Lower lobe of right lung (tissue), 2 donors: ENCODE results near the gene STOML2. TPM values are rescaled to one million over a fixed set of nuclear protein-coding genes. Genes with fewer than 3 reads are reported as not detected.
A peak's percentile ranks its signal among the peaks of the same experiment; 100 is the strongest.
"Not testable (repeated sequence)": the region's sequence is repeated elsewhere in the genome, so short reads cannot be mapped to it uniquely, and the experiment has no call there.

Experiments used
- ATAC-seq, 2 donors: fragments of 200-7000 bp; cut with Tn5 transposase; one replicate each; pipeline ENCODE4 v1.9.1; 2020 to 2022; ENCODE audit warnings: mild to moderate bottlenecking in 2 of 2, moderate library complexity in 2 of 2
- DNase-seq: peaks from one replicate; pipeline ENCODE4 v3.0.0-alpha.2; 2020
- H3K27ac ChIP-seq: fragments of 200-600 bp; one replicate; pipeline ENCODE4 v1.8.0; 2022
- H3K27me3 ChIP-seq: fragments of 200-600 bp; one replicate; pipeline ENCODE4 v1.8.0; 2022; ENCODE audit warnings: low read depth
- H3K36me3 ChIP-seq: fragments of 200-600 bp; one replicate; pipeline ENCODE4 v1.8.0; 2022; ENCODE audit warnings: mild to moderate bottlenecking
- H3K4me1 ChIP-seq: fragments of 200-600 bp; one replicate; pipeline ENCODE4 v1.8.0; 2022
- H3K4me3 ChIP-seq: fragments of 200-600 bp; one replicate; pipeline ENCODE4 v1.8.0; 2022; ENCODE audit warnings: mild to moderate bottlenecking
- H3K9me3 ChIP-seq: fragments of 200-600 bp; one replicate; pipeline ENCODE4 v1.8.0; 2022
- intact Hi-C: fragments of 100-400 bp; cut with DNase I; formaldehyde crosslinking; loops from one replicate; pipeline ENCODE4 v1.11.0; 2022
- long read RNA-seq: library from polyadenylated mRNA; unstranded; transcript quantifications from one replicate; pipeline ENCODE4 v2.0.0, GENCODE V29; 2021
- total RNA-seq: library from RNA; stranded (reverse); fragmentation: NEBNext Ultra II Directional; extraction: Animal tissue kit (Norgen Biotek cat#: 25700); gene quantifications from one replicate; pipeline ENCODE4 v1.2.1, GENCODE V29; 2021
- TF ChIP-seq, protein P1 (sequence below): fragments of 200-600 bp; IDR thresholded peaks from one replicate; pipeline ENCODE4 v1.8.0; 2022; ENCODE audit warnings: antibody characterized with exemption, mild to moderate bottlenecking
- donor health status: DM: no; HTN: yes; CAD: no; lungs with severe emphysema.

The STOML2 gene, protein sequence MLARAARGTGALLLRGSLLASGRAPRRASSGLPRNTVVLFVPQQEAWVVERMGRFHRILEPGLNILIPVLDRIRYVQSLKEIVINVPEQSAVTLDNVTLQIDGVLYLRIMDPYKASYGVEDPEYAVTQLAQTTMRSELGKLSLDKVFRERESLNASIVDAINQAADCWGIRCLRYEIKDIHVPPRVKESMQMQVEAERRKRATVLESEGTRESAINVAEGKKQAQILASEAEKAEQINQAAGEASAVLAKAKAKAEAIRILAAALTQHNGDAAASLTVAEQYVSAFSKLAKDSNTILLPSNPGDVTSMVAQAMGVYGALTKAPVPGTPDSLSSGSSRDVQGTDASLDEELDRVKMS
- 59.0 TPM for total RNA-seq
- long read RNA-seq, transcript STOML2-201 (10 exons, 1,278 nt) = major isoform, 96 of 108 reads
- long read RNA-seq, partial matches to known transcripts = 7 of 108 reads
- long read RNA-seq, other reads (novel, unspliced or antisense) = 5 of 108 reads

GRCh38 chr9:35102769-35103659 lies at the start of gene STOML2:
STOML2 (minus strand) TSS chr9:35103131; CDS start chr9:35103094, 37 bp downstream.
- TF ChIP-seq, protein P1, sequence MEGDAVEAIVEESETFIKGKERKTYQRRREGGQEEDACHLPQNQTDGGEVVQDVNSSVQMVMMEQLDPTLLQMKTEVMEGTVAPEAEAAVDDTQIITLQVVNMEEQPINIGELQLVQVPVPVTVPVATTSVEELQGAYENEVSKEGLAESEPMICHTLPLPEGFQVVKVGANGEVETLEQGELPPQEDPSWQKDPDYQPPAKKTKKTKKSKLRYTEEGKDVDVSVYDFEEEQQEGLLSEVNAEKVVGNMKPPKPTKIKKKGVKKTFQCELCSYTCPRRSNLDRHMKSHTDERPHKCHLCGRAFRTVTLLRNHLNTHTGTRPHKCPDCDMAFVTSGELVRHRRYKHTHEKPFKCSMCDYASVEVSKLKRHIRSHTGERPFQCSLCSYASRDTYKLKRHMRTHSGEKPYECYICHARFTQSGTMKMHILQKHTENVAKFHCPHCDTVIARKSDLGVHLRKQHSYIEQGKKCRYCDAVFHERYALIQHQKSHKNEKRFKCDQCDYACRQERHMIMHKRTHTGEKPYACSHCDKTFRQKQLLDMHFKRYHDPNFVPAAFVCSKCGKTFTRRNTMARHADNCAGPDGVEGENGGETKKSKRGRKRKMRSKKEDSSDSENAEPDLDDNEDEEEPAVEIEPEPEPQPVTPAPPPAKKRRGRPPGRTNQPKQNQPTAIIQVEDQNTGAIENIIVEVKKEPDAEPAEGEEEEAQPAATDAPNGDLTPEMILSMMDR = no peak
- H3K27ac ChIP-seq = peak within 1 kb of the TSS; percentile 84
- peaks cover 18% of the 10 kb centered on the region for H3K4me1 ChIP-seq
- intact Hi-C loops = no loop called here
- peak; percentile 96 for DNase-seq
- peaks cover 61% of the 10 kb centered on the region for H3K36me3 ChIP-seq
- no peaks in the 10 kb centered on the region for H3K27me3 ChIP-seq
- peak; percentile 97 to 99 for ATAC-seq
- H3K4me3 ChIP-seq = peak within 1 kb of the TSS; percentile 71
- no peaks in the 10 kb centered on the region for H3K9me3 ChIP-seq

DNA sequence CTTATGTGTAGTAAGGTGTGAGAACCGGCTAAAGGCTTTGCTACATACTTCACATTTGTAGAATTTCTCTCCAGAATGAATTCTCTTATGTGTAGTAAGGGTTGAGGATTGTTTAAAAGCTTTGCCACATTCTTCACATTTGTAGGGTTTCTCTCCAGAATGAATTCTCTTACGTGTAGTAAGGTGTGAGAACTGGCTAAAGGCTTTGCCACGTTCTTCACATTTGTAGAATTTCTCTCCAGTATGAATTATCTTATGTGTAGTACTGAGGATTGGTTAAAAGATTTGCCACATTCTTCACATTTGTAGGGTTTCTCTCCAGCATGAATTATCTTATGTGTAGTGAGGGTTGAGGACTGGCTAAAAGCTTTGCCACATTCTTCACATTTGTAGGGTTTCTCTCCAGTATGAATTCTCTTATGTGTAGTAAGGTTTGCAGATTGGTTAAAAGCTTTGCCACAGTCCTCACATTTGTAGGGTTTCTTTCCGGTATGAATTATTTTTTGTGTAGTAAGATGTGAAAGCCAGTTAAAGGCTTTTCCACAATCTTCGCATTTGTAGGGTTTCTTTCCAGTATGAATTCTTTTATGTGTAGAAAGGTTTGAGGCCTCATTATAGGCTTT lies 45.1 kb upstream of the STOML2 start:
- ATAC-seq, H3K36me3 ChIP-seq, H3K27me3 ChIP-seq, DNase-seq, H3K4me3 ChIP-seq, H3K4me1 ChIP-seq, H3K27ac ChIP-seq, intact Hi-C loops: not testable (repeated sequence)
- peaks cover 32% of the 10 kb centered on the region for H3K9me3 ChIP-seq

DNA sequence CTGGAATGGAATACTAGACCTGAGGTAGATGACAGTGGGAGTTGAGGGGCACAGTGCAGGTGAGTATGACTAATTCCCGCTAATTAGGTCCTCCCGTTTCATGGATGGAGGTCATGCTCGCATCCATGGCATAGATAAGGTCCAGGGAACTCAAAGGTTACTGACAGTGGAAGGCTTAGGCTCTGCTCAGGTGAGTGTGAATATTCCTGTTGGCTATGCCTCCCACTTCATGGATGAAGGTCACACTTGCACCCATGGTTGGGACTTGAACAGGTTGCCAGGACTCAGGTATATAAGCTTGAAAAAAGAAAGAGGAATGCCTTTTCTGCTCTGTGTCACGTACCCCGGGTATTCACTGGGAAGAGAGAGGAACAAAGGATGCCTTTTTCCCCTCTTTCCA lies 39.1 kb upstream of the STOML2 start:
- Histone ChIP-seq H3K27ac (no peak overlapping the region), H3K9me3 (peaks cover 31% of the 10 kb centered on the region), H3K4me3 (no peak overlapping the region), H3K27me3 (no peaks in the 10 kb centered on the region), H3K4me1 (no peaks in the 10 kb centered on the region), H3K36me3 (no peaks in the 10 kb centered on the region)
- no peak for ATAC-seq
- no peak for DNase-seq
- TF ChIP-seq, protein P1 = no peak
- intact Hi-C loops = no loop called here

GRCh38 chr9:35140093-35140492 lies 37.2 kb upstream of the STOML2 start:
- no peak for ATAC-seq
- H3K36me3 ChIP-seq = no peaks in the 10 kb centered on the region
- H3K9me3 ChIP-seq = peaks cover 28% of the 10 kb centered on the region
- TF ChIP-seq, protein P1 = no peak
- no peaks in the 10 kb centered on the region for H3K4me1 ChIP-seq
- no peaks in the 10 kb centered on the region for H3K27me3 ChIP-seq
- no peak overlapping the region for H3K27ac ChIP-seq
- DNase-seq = no peak
- intact Hi-C loops = no loop called here
- H3K4me3 ChIP-seq = no peak overlapping the region

GRCh38 chr9:35136866-35137265 lies 33.9 kb upstream of the STOML2 start:
- Histone ChIP-seq H3K27ac (no peak overlapping the region), H3K27me3 (no peaks in the 10 kb centered on the region), H3K9me3 (peaks cover 19% of the 10 kb centered on the region), H3K4me3 (no peak overlapping the region), H3K4me1 (peaks cover 6% of the 10 kb centered on the region), H3K36me3 (no peaks in the 10 kb centered on the region)
- ATAC-seq (no peak), DNase-seq (no peak)
- intact Hi-C loops = no loop called here
- TF ChIP-seq, protein P1 = no peak
